Spleen (tissue), 11 donors: Measurements from ENCODE around the gene ADAM11. TPM values are rescaled to one million over a fixed set of nuclear protein-coding genes. Genes with fewer than 3 reads are reported as not detected.

Experiments used
- DNase-seq: peaks from one replicate; pipeline ENCODE4 v3.0.0-alpha.2; 2020
- H3K27ac ChIP-seq, 8 donors: fragments of 200-600 bp; sonication (generic) in 7 of 8; 1 replicate in 4 of 8; 2 replicates in 4 of 8; pipeline versions ENCODE4 v1.5.0 to v1.8.0; 2016 to 2021; ENCODE audit warnings: inconsistent platforms in 4 of 8, mild to moderate bottlenecking in 4 of 8, moderate library complexity in 1 of 8
- H3K27me3 ChIP-seq, 7 donors: fragments of 200-600 bp; sonication (generic) in 6 of 7; replicated peaks in 1 of 7; 1 replicate in 4 of 7; 2 replicates in 3 of 7; pipeline versions ENCODE4 v1.5.0 to v1.8.0; 2016 to 2021; ENCODE audit warnings: inconsistent platforms in 3 of 7, mild to moderate bottlenecking in 1 of 7
- H3K36me3 ChIP-seq, 6 donors: fragments of 200-600 bp; sonication (generic) in 5 of 6; 1 replicate in 4 of 6; 2 replicates in 2 of 6; pipeline versions ENCODE4 v1.5.0 to v1.8.0; 2016 to 2021; ENCODE audit warnings: inconsistent platforms in 2 of 6
- H3K4me1 ChIP-seq, 6 donors: fragments of 200-600 bp; sonication (generic) in 5 of 6; 1 replicate in 3 of 6; 2 replicates in 3 of 6; pipeline versions ENCODE4 v1.5.0 to v1.8.0; 2016 to 2021; ENCODE audit warnings: inconsistent platforms in 3 of 6
- H3K4me3 ChIP-seq, 8 donors: fragments of 200-600 bp; sonication (generic) in 7 of 8; 1 replicate in 4 of 8; 2 replicates in 4 of 8; pipeline versions ENCODE4 v1.5.0 to v1.8.0; 2016 to 2021; ENCODE audit warnings: inconsistent platforms in 4 of 8, mild to moderate bottlenecking in 4 of 8, moderate library complexity in 2 of 8
- H3K9me3 ChIP-seq, 8 donors: fragments of 200-600 bp; sonication (generic) in 7 of 8; 1 replicate in 4 of 8; 2 replicates in 4 of 8; pipeline versions ENCODE4 v1.5.0 to v1.8.0; 2016 to 2021; ENCODE audit warnings: inconsistent platforms in 4 of 8
- CTCF ChIP-seq, 11 experiments: fragments of 200-600 bp in 7 of 11; fragments of 450-650 bp in 4 of 11; sonication (generic) in 4 of 11; IDR thresholded peaks in 8 of 11; conservative IDR thresholded peaks in 3 of 11; 1 replicate in 7 of 11; 2 replicates in 4 of 11; pipeline versions ENCODE4 v1.4.0 to v1.8.0; 2016 to 2021; ENCODE audit warnings: antibody characterized with exemption in 11 of 11, inconsistent platforms in 4 of 11, mild to moderate bottlenecking in 1 of 11
- POLR2A ChIP-seq, 3 donors: fragments of 450-650 bp; IDR thresholded peaks; one replicate each; pipeline ENCODE4 v1.5.1; 2017; ENCODE audit warnings: antibody characterized with exemption in 3 of 3, mild to moderate bottlenecking in 1 of 3
- POLR2AphosphoS5 ChIP-seq, 3 donors: sonication (generic); formaldehyde crosslinking; IDR thresholded peaks; one replicate each; pipeline ENCODE4 v1.5.1; 2017; ENCODE audit warnings: antibody characterized with exemption in 3 of 3
- WGBS, 5 donors: extraction: QIAGEN DNeasy Blood & Tissue Kit in 3 of 5; methylation state at CpG; one replicate each; pipeline versions ENCODE4 v1.1.5 to v1.1.7; 2013 to 2018; 5-methylcytosine and 5-hydroxymethylcytosine counted together
- intact Hi-C: fragments of 100-400 bp; cut with DNase I; formaldehyde crosslinking; loops from one replicate; pipeline ENCODE4 v1.15.0; 2023; ENCODE audit warnings: low total_unique reads
- polyA plus RNA-seq, 3 donors: library from polyadenylated mRNA; stranded (reverse); fragments of 200-250 nt; gene quantifications; one replicate each; pipeline ENCODE4 v1.2.1, GENCODE V29; 2013
- total RNA-seq, 7 donors: library from RNA; depleted of rRNA in 3 of 7; stranded (reverse); fragments of >200 nt in 3 of 7; fragmentation: NEBNext Ultra II Directional in 4 of 7; extraction: Animal tissue kit (Norgen Biotek cat#: 25700) in 4 of 7; gene quantifications; one replicate each; pipeline versions ENCODE4 v1.1.0 to v1.2.1, GENCODE V29; 2016 to 2021
- donor health status: healthy with polysubstance abuse.
- donor health status: DM: no; HTN: no; CAD: no; lungs with moderate emphysema.
- donor health status: DM: no; HTN: no; CAD: no.
- donor health status: Bipolar disorder and iron deficiency.
- donor health status: healthy.
- donor health status: DM: no; HTN: no; CAD: no.
- donor health status: DM: yes; HTN: yes; CAD: no.

The ADAM11 gene
- total and polyA plus RNA-seq, 10 donors = 0.10 to 0.79 (median 0.29) TPM; not detected in 1

DNA sequence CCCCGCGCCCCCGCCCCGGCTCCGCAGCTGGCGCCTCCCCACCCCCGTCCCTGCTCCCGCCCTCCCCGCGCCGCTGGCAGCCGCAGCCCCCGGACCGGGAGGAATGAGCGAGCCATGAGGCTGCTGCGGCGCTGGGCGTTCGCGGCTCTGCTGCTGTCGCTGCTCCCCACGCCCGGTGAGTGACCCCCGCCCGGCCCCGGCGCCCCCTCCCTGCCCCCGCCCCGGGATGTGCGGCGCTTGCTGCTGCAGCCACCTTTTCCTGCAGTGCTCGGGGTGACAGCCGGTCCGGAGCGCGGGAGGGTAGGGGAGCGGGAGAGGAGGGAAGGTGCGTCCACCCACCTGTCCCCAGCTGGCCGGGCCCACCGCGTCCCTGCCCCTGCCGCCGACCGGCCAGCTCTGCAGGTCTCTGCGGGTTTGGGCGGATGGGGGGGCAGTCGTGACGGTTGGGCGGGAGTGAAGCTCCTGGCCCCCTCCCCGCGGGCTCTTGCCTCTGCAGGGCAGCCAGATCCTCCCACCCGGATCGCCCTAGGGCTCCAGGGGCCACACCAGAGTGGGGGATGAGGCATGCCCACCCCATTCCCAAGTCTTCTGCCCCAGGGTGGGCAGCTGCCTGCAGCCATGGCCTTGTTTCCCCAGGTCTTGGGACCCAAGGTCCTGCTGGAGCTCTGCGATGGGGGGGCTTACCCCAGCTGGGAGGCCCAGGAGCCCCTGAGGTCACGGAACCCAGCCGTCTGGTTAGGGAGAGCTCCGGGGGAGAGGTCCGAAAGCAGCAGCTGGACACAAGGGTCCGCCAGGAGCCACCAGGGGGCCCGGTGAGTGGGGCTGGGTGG is 513 bp downstream of the ADAM11 start:
- Histone ChIP-seq H3K36me3 (no peaks in the 10 kb centered on the region), H3K27me3 (peaks cover 0 to 70% (median 26%) of the 10 kb centered on the region in 7 donors), H3K9me3 (no peaks in the 10 kb centered on the region), H3K4me3 (peak overlapping the region; percentile 16 to 68 (median 32)), H3K27ac (no peak overlapping the region), H3K4me1 (peaks cover 4 to 20% (median 12%) of the 10 kb centered on the region in 6 donors)
- 7 to 53% (median 13%) methylated on average over 7 to 59 of the region's 60 CpGs for WGBS, 5 donors
- no peak for DNase-seq
- TF ChIP-seq POLR2AphosphoS5 (IDR thresholded peaks at IDR 0.05) = no peak
- TF ChIP-seq CTCF (IDR thresholded peaks at IDR 0.05 in 8 of 11, conservative IDR thresholded peaks at IDR 0.05 in 3 of 11) = no peak
- TF ChIP-seq POLR2A (IDR thresholded peaks at IDR 0.05) = no peak
- intact Hi-C loops = no loop called here

GRCh38 chr17:44759916-44760243 is 1.1 kb downstream of the ADAM11 start:
- H3K4me3 ChIP-seq = peak overlapping the region in 1 of 8 donors; percentile 68
- TF ChIP-seq POLR2AphosphoS5 (IDR thresholded peaks at IDR 0.05) (no peak), POLR2A (IDR thresholded peaks at IDR 0.05) (no peak), CTCF (IDR thresholded peaks at IDR 0.05 in 8 of 11, conservative IDR thresholded peaks at IDR 0.05 in 3 of 11) (no peak)
- intact Hi-C loops = no loop called here
- H3K36me3 ChIP-seq = no peaks in the 10 kb centered on the region
- no peaks in the 10 kb centered on the region for H3K9me3 ChIP-seq
- peaks cover 0 to 74% (median 26%) of the 10 kb centered on the region in 7 donors for H3K27me3 ChIP-seq
- no peak for DNase-seq
- WGBS, 5 donors = 40 to 75% (median 60%) methylated on average over 1 to 3 of the region's 3 CpGs; no CpG with 5 or more reads in 1 of the 5 donors
- H3K4me1 ChIP-seq = peaks cover 4 to 20% (median 12%) of the 10 kb centered on the region in 6 donors
- H3K27ac ChIP-seq = no peak overlapping the region

- peaks cover 0 to 74% (median 26%) of the 10 kb centered on the region in 7 donors for H3K27me3 ChIP-seq
- TF ChIP-seq POLR2AphosphoS5 (IDR thresholded peaks at IDR 0.05) = no peak
- no peak for TF ChIP-seq CTCF (IDR thresholded peaks at IDR 0.05 in 8 of 11, conservative IDR thresholded peaks at IDR 0.05 in 3 of 11)
- no peak for TF ChIP-seq POLR2A (IDR thresholded peaks at IDR 0.05)
- 79 to 88% (median 85%) methylated on average over 12 to 13 of the region's 13 CpGs for WGBS, 5 donors
These were observed 1.9 kb downstream of the ADAM11 start for GRCh38 chr17:44760474-44761308.

More at GRCh38 chr17:44760474-44761308, 1.9 kb downstream of the ADAM11 start:
- DNase-seq = no peak
- Histone ChIP-seq H3K36me3 (no peaks in the 10 kb centered on the region), H3K27ac (no peak overlapping the region), H3K4me3 (no peak overlapping the region), H3K4me1 (peaks cover 4 to 20% (median 12%) of the 10 kb centered on the region in 6 donors), H3K9me3 (no peaks in the 10 kb centered on the region)
- intact Hi-C loops = no loop called here
